ENCODE measurements around the gene LMOD3. TPM values are rescaled to one million over a fixed set of nuclear protein-coding genes. Genes with fewer than 3 reads are reported as not detected.

LMOD3 gene
- total RNA-seq, 4 donors from 2014 or later, result 31.0 to 194 (median 113) TPM

GRCh38 chr3:69149586-69149985 is 27.2 kb upstream of the LMOD3 start:
- H3K27me3 ChIP-seq, result no peaks in the 10 kb centered on the region
- peak; percentile 42 to 46 for DNase-seq
- H3K36me3 ChIP-seq, result no peaks in the 10 kb centered on the region
- peak; percentile 98 to 99 for ATAC-seq
- TF ChIP-seq CTCF (IDR thresholded peaks at IDR 0.05 in 4 of 5, conservative IDR thresholded peaks at IDR 0.05 in 1 of 5), result no peak
- no peak for TF ChIP-seq POLR2A (IDR thresholded peaks at IDR 0.05)
- H3K4me3 ChIP-seq, result no peak overlapping the region
- H3K9me3 ChIP-seq, result no peaks in the 10 kb centered on the region
- intact Hi-C loops (cut with DNase I; ENCODE audit: low total_unique reads), result loop anchor here (1.0 kb wide), 1 partner anchor 28 kb away; no protein-coding TSS in a partner anchor
- peaks cover 18 to 20% of the 10 kb centered on the region in 2 donors for H3K4me1 ChIP-seq
- in situ Hi-C loops (cut with MboI; ENCODE audit: low sequenced_read_pairs in 4 of 4), result no loop called here
- peak overlapping the region; percentile 60 to 77 (median 66) for H3K27ac ChIP-seq

GRCh38 chr3:69145688-69146087 is 23.3 kb upstream of the LMOD3 start:
- in situ Hi-C loops (cut with MboI; ENCODE audit: low sequenced_read_pairs in 4 of 4), result no loop called here
- intact Hi-C loops (cut with DNase I; ENCODE audit: low total_unique reads), result no loop called here
- Histone ChIP-seq H3K9me3 (no peaks in the 10 kb centered on the region), H3K27me3 (no peaks in the 10 kb centered on the region), H3K4me3 (no peak overlapping the region), H3K4me1 (peaks cover 46 to 49% of the 10 kb centered on the region in 2 donors), H3K27ac (peak overlapping the region in 1 of 4 donors; percentile 73), H3K36me3 (no peaks in the 10 kb centered on the region)
- no peak for ATAC-seq
- DNase-seq, result no peak
- TF ChIP-seq CTCF (IDR thresholded peaks at IDR 0.05 in 4 of 5, conservative IDR thresholded peaks at IDR 0.05 in 1 of 5), result no peak
- no peak for TF ChIP-seq POLR2A (IDR thresholded peaks at IDR 0.05)

- Histone ChIP-seq H3K9me3 (no peaks in the 10 kb centered on the region), H3K27ac (peak overlapping the region; percentile 72 to 81 (median 76)), H3K27me3 (no peaks in the 10 kb centered on the region), H3K4me3 (no peak overlapping the region), H3K36me3 (no peaks in the 10 kb centered on the region), H3K4me1 (peaks cover 46 to 47% of the 10 kb centered on the region in 2 donors)
- in situ Hi-C loops (cut with MboI; ENCODE audit: low sequenced_read_pairs in 4 of 4) (no loop called here), intact Hi-C loops (cut with DNase I; ENCODE audit: low total_unique reads) (loop anchor here (5.0 kb wide), 2 partner anchors 132 to 163 kb away; partner anchors contain the start of gene EOGT)
- no peak for TF ChIP-seq POLR2A (IDR thresholded peaks at IDR 0.05)
- TF ChIP-seq CTCF (IDR thresholded peaks at IDR 0.05 in 4 of 5, conservative IDR thresholded peaks at IDR 0.05 in 1 of 5), result no peak
- ATAC-seq, result no peak
- no peak for DNase-seq
These were observed 22.3 kb upstream of the LMOD3 start for GRCh38 chr3:69144631-69145245.

GRCh38 chr3:69143612-69144011 is 21.2 kb upstream of the LMOD3 start:
- TF ChIP-seq POLR2A (IDR thresholded peaks at IDR 0.05), result no peak
- intact Hi-C loops (cut with DNase I; ENCODE audit: low total_unique reads), result loop anchor here (2.0 to 5.0 kb wide), 3 partner anchors 21 to 164 kb away; partner anchors contain the start of genes EOGT and LMOD3
- Histone ChIP-seq H3K36me3 (no peaks in the 10 kb centered on the region), H3K4me3 (no peak overlapping the region), H3K4me1 (peaks cover 36% of the 10 kb centered on the region in 2 donors), H3K27me3 (no peaks in the 10 kb centered on the region), H3K27ac (peak overlapping the region; percentile 72 to 81 (median 76)), H3K9me3 (no peaks in the 10 kb centered on the region)
- DNase-seq (no peak), ATAC-seq (peak; percentile 84 to 89)
- in situ Hi-C loops (cut with MboI; ENCODE audit: low sequenced_read_pairs in 4 of 4), result no loop called here

- no peak overlapping the region for H3K4me3 ChIP-seq
- no peaks in the 10 kb centered on the region for H3K27me3 ChIP-seq
- no peaks in the 10 kb centered on the region for H3K9me3 ChIP-seq
- no peak for DNase-seq
- no peaks in the 10 kb centered on the region for H3K36me3 ChIP-seq
- peak overlapping the region; percentile 72 to 81 (median 76) for H3K27ac ChIP-seq
- intact Hi-C loops (cut with DNase I; ENCODE audit: low total_unique reads), result loop anchor here (2.0 to 5.0 kb wide), 3 partner anchors 20 to 164 kb away; partner anchors contain the start of genes EOGT and LMOD3
- in situ Hi-C loops (cut with MboI; ENCODE audit: low sequenced_read_pairs in 4 of 4), result no loop called here
- TF ChIP-seq POLR2A (IDR thresholded peaks at IDR 0.05), result peak in 1 of 2 donors; percentile 19
- no peak for TF ChIP-seq CTCF (IDR thresholded peaks at IDR 0.05 in 4 of 5, conservative IDR thresholded peaks at IDR 0.05 in 1 of 5)
- H3K4me1 ChIP-seq, result peaks cover 29 to 34% of the 10 kb centered on the region in 2 donors
- ATAC-seq, result peak; percentile 28 to 77
These were observed 20.5 kb upstream of the LMOD3 start for GRCh38 chr3:69142797-69143454.
